K562 (cell line): ENCODE measurements around the gene COASY. TPM values are rescaled to one million over a fixed set of nuclear protein-coding genes. Genes with fewer than 3 reads are reported as not detected.

Experiments
- ATAC-seq: fragments of 200-7000 bp; cut with Tn5 transposase; 3 replicates; pipeline ENCODE4 v1.9.1; 2020; ENCODE audit warnings: moderate library complexity
- BruUV-seq: library from RNA; stranded (reverse); fragments of 400-500 nt; replicated peaks from 2 replicates; lab custom pipeline; 2021; lab: Mats Ljungman, UMichigan
- CTCF ChIA-PET: fragments of 300-600 bp; formaldehyde crosslinking; extraction: SDS; loops from one replicate; lab custom pipeline; 2021; ENCODE audit warnings: low intra/inter-chr PET ratio; lab: Yijun Ruan, JAX
- POLR2A ChIA-PET: fragments of 300-600, 350-650 bp; sonication (Branson Sonifier 250); formaldehyde crosslinking; extraction: SDS; loops from one replicate; lab custom pipeline; 2021; ENCODE audit warnings: antibody characterized with exemption, inconsistent platforms; lab: Yijun Ruan, JAX
- DNase-seq, 4 experiments: peaks; one replicate each; pipeline versions ENCODE4 v3.0.0 to v3.0.0-alpha.2; 2011 to 2018; ENCODE audit warnings: low spot score in 3 of 4, mixed read lengths in 3 of 4; ENCODE audit errors: extremely low read depth in 1 of 4
- FAIRE-seq: peaks from 2 replicates; lab custom pipeline; 2011; peaks lifted over from hg19 to GRCh38; lab: Jason Lieb, UNC
- H2AFZ ChIP-seq: 2 replicates; pipeline ENCODE4 v1.6.0; 2011; ENCODE audit warnings: low read depth, low read length, control low read depth, inconsistent platforms
- H3K27ac ChIP-seq: fragments of 200-600 bp; 3 replicates; pipeline ENCODE4 v1.8.0; 2011; ENCODE audit warnings: low read depth, mild to moderate bottlenecking, control low read depth, inconsistent platforms, low read length, moderate library complexity, mixed read lengths; ENCODE audit errors: extremely low read depth
- H3K27me3 ChIP-seq, 2 experiments: fragments of 300-600 bp in 1 of 2; 2 replicates in 1 of 2; 3 replicates in 1 of 2; pipeline versions ENCODE4 v1.6.0 to v1.8.0; 2011; ENCODE audit warnings: inconsistent platforms in 2 of 2, low read length in 2 of 2, mild to moderate bottlenecking in 1 of 2, mixed read lengths in 1 of 2, moderate library complexity in 1 of 2; ENCODE audit not compliant: control insufficient read depth in 2 of 2, insufficient read depth in 2 of 2
- H3K36me3 ChIP-seq: fragments of 300-600 bp; 3 replicates; pipeline ENCODE4 v1.8.0; 2011; ENCODE audit warnings: mild to moderate bottlenecking, low read length, inconsistent platforms; ENCODE audit not compliant: control insufficient read depth, insufficient read depth
- H3K4me1 ChIP-seq, 2 experiments: fragments of 200-600 bp in 1 of 2; replicated peaks in 1 of 2; 2 replicates in 1 of 2; 3 replicates in 1 of 2; pipeline versions ENCODE4 v1.5.1 to v1.8.0; 2011; ENCODE audit warnings: inconsistent platforms in 2 of 2, low read length in 2 of 2, mild to moderate bottlenecking in 1 of 2, mixed read lengths in 1 of 2, moderate library complexity in 1 of 2; ENCODE audit not compliant: control insufficient read depth in 2 of 2, insufficient read depth in 2 of 2
- H3K4me2 ChIP-seq: 2 replicates; pipeline ENCODE4 v1.6.1; 2011; ENCODE audit warnings: low read length, control low read depth, inconsistent platforms, mixed read lengths; ENCODE audit not compliant: insufficient read depth
- H3K4me3 ChIP-seq: fragments of 200-600 bp; sonication (generic), shearing (Covaris generic); 2 replicates; pipeline ENCODE4 v1.5.1; 2016; ENCODE audit warnings: control low read depth, inconsistent platforms
- H3K79me2 ChIP-seq: fragments of 200-600 bp; 3 replicates; pipeline ENCODE4 v1.8.0; 2011; ENCODE audit warnings: low read length, inconsistent platforms; ENCODE audit not compliant: control insufficient read depth, insufficient read depth
- H3K9ac ChIP-seq, 2 experiments: 2 replicates each; pipeline versions ENCODE4 v1.6.0 to v1.6.1; 2011; ENCODE audit warnings: low read depth in 2 of 2, low read length in 2 of 2, control low read depth in 1 of 2, inconsistent platforms in 1 of 2, mild to moderate bottlenecking in 1 of 2, mixed read lengths in 1 of 2; ENCODE audit not compliant: insufficient read depth in 1 of 2
- H3K9me1 ChIP-seq: one replicate; pipeline ENCODE4 v1.6.0; 2011; ENCODE audit warnings: inconsistent platforms, mild to moderate bottlenecking, low read length, moderate library complexity; ENCODE audit not compliant: control insufficient read depth, insufficient read depth
- H3K9me3 ChIP-seq: replicated peaks from 2 replicates; pipeline ENCODE4 v1.5.1; 2011; ENCODE audit warnings: low read depth, low read length, inconsistent platforms; ENCODE audit not compliant: control insufficient read depth, insufficient read depth
- H4K20me1 ChIP-seq: replicated peaks from 2 replicates; pipeline ENCODE4 v1.6.1; 2011; ENCODE audit warnings: low read length, inconsistent platforms, mixed read lengths; ENCODE audit not compliant: control insufficient read depth, insufficient read depth
- ETV1 ChIP-seq: fragments of 450-650 bp; conservative IDR thresholded peaks from 2 replicates; pipeline ENCODE4 v1.6.1; 2016; ENCODE audit warnings: missing genetic modification characterization, control low read depth, low read depth, missing compliant biosample characterization
- MCM7 ChIP-seq, 2 experiments: fragments of 450-650 bp; IDR thresholded peaks; 2 replicates each; pipeline ENCODE4 v1.6.1; 2016 to 2018
- MXD1 ChIP-seq: fragments of 250-450 bp; sonication (Bioruptor Pico); IDR thresholded peaks from 2 replicates; pipeline ENCODE4 v1.8.0; 2021; ENCODE audit warnings: borderline replicate concordance, mild to moderate bottlenecking, moderate library complexity; ENCODE audit not compliant: poor library complexity, severe bottlenecking
- NCOR1 ChIP-seq: fragments of 450-650 bp; IDR thresholded peaks from 2 replicates; pipeline ENCODE4 v1.6.1; 2016; ENCODE audit warnings: mild to moderate bottlenecking, moderate library complexity
- PURB ChIP-seq: sonication (generic); formaldehyde crosslinking; IDR thresholded peaks from 2 replicates; pipeline ENCODE4 v1.9.0; 2021; ENCODE audit warnings: low read depth, mild to moderate bottlenecking, missing genetic modification reagents
- RERE ChIP-seq: sonication (generic); formaldehyde crosslinking; IDR thresholded peaks from 2 replicates; pipeline ENCODE4 v1.8.0; 2023; ENCODE audit warnings: missing genetic modification reagents, mild to moderate bottlenecking, borderline replicate concordance
- SLC30A9 ChIP-seq: fragments of 250-450 bp; sonication (Bioruptor Pico); IDR thresholded peaks from 2 replicates; pipeline ENCODE4 v1.8.0; 2022; ENCODE audit warnings: mild to moderate bottlenecking, moderate library complexity
- TAF1 ChIP-seq: IDR thresholded peaks from 2 replicates; pipeline ENCODE4 v1.6.1; 2011; ENCODE audit warnings: mild to moderate bottlenecking, low read length, moderate library complexity; ENCODE audit not compliant: insufficient read depth, control insufficient read depth, severe bottlenecking; ENCODE audit errors: extremely low read depth
- YY1 ChIP-seq, 3 experiments: IDR thresholded peaks; 2 replicates each; pipeline ENCODE4 v1.6.1; 2011; ENCODE audit warnings: low read length in 2 of 3, mild to moderate bottlenecking in 2 of 3, moderate library complexity in 2 of 3, borderline replicate concordance in 1 of 3, control low read depth in 1 of 3, low read depth in 1 of 3; ENCODE audit not compliant: insufficient read depth in 3 of 3, insufficient replicate concordance in 2 of 3, control insufficient read depth in 1 of 3, insufficient read length in 1 of 3; ENCODE audit errors: extremely low read depth in 1 of 3
- ZEB2 ChIP-seq: fragments of 450-650 bp; IDR thresholded peaks from 2 replicates; pipeline ENCODE4 v1.6.1; 2016
- ZKSCAN8 ChIP-seq: fragments of 200-800 bp; sonication (Bioruptor generic); IDR thresholded peaks from 2 replicates; pipeline ENCODE4 v1.6.1; 2016; ENCODE audit warnings: missing genetic modification characterization, missing compliant biosample characterization
- ZNF354B ChIP-seq: fragments of 250-450 bp; sonication (Bioruptor Pico); IDR thresholded peaks from 2 replicates; pipeline ENCODE4 v1.4.0; 2020
- ZNF76 ChIP-seq: fragments of 250-450 bp; sonication (Bioruptor Pico); IDR thresholded peaks from 2 replicates; pipeline ENCODE4 v1.4.0; 2020; ENCODE audit warnings: mild to moderate bottlenecking, moderate library complexity, borderline replicate concordance
- ZNF778 ChIP-seq: fragments of 450-650 bp; formaldehyde crosslinking; IDR thresholded peaks from 2 replicates; pipeline ENCODE4 v1.4.0; 2020; ENCODE audit warnings: mild to moderate bottlenecking, moderate library complexity
- ZSCAN29 ChIP-seq: fragments of 450-650 bp; IDR thresholded peaks from 2 replicates; pipeline ENCODE4 v1.6.1; 2017
- WGBS: fragments of 100-300 bp; shearing (Covaris generic); methylation state at CpG from one replicate; pipeline ENCODE4 v1.1.6; 2016; ENCODE audit warnings: low coverage, mixed read lengths; ENCODE audit not compliant: insufficient coverage; ENCODE audit errors: missing lambda C conversion rate; 5-methylcytosine and 5-hydroxymethylcytosine counted together
- in situ Hi-C: fragments of 300-500 bp; cut with MboI; formaldehyde crosslinking; loops from 4 replicates; pipeline ENCODE4 v1.15.0; 2018; ENCODE audit warnings: inconsistent platforms, mixed read lengths
- intact Hi-C: fragments of 100-400 bp; cut with micrococcal nuclease; formaldehyde crosslinking; loops from 2 replicates; pipeline ENCODE4 v1.14.2; 2022
- polyA plus RNA-seq, 8 experiments: library from polyadenylated mRNA; depleted of rRNA in 4 of 8; stranded (reverse) in 5 of 8; unstranded in 3 of 8; fragments of >200 nt; fragmentation: Nextera tagmentation in 2 of 8; fragmentation: Illumina TruSeq in 1 of 8; extraction: Ambion mirVana in 2 of 8; extraction: Trizol in 1 of 8; gene quantifications; 2 replicates each; pipeline versions ENCODE4 v1.2.1 to v1.2.3, GENCODE V29; 2011 to 2014; ENCODE audit warnings: inconsistent platforms in 1 of 8, missing spikeins in 1 of 8
- total RNA-seq, 7 experiments: library from RNA; depleted of rRNA in 6 of 7; stranded (reverse); fragments of >200 nt in 6 of 7; fragmentation: Illumina TruSeq in 2 of 7; extraction: Trizol in 2 of 7; gene quantifications; 2 replicates each; pipeline versions ENCODE4 v1.2.1 to v1.2.3, GENCODE V29; 2011 to 2021; ENCODE audit warnings: low replicate concordance in 1 of 7

The COASY gene
- total and polyA plus RNA-seq, 9 of the 15 experiments (the other 6 are each of a cell fraction or from before 2014, with no cell fraction given), result 25.4 to 175 (median 62.3) TPM

- Histone ChIP-seq H3K27me3 (no peaks in the 10 kb centered on the region), H3K27ac (no peak overlapping the region), H3K9ac (no peak overlapping the region), H3K4me1 (no peaks in the 10 kb centered on the region; a peak in 1 of 5 replicates), H3K36me3 (peaks cover 59% of the 10 kb centered on the region; the same call in 2 of the 3 replicates), H3K9me1 (no peaks in the 10 kb centered on the region), H4K20me1 (no peaks in the 10 kb centered on the region), H3K4me2 (no peak overlapping the region), H3K79me2 (peaks cover 5% of the 10 kb centered on the region; the same call in 2 of the 3 replicates), H2AFZ (no peak overlapping the region), H3K9me3 (no peaks in the 10 kb centered on the region), H3K4me3 (no peak overlapping the region)
- in situ Hi-C loops (no loop called here), intact Hi-C loops (no loop called here)
- CTCF ChIA-PET, result no interaction called here
- 95% methylated on average over 8 of the region's 9 CpGs for WGBS
- no peak for TF ChIP-seq ZKSCAN8 (CRISPR knock-in tag)
- no peak for TF ChIP-seq NCOR1
- TF ChIP-seq ZNF778, result no peak
- no peak for TF ChIP-seq MXD1 (CRISPR knock-in tag)
- no peak for TF ChIP-seq TAF1
- no peak for TF ChIP-seq ZEB2
- TF ChIP-seq ETV1 (tag), result no peak
- no peak for TF ChIP-seq MCM7 (IDR thresholded peaks at IDR 0.05)
- TF ChIP-seq ZNF354B (CRISPR knock-in tag), result no peak
- TF ChIP-seq YY1 (IDR thresholded peaks at IDR 0.05; ENCODE audit: borderline replicate concordance in 1 of 3, control insufficient read depth in 1 of 3, extremely low read depth in 1 of 3, insufficient read depth in 3 of 3, insufficient read length in 1 of 3, insufficient replicate concordance in 2 of 3, low read depth in 1 of 3, low read length in 2 of 3), result no peak
- TF ChIP-seq PURB (CRISPR knock-in tag), result no peak
- TF ChIP-seq SLC30A9 (CRISPR knock-in tag), result no peak
- TF ChIP-seq ZSCAN29, result no peak
- TF ChIP-seq ZNF76, result no peak
- no peak for TF ChIP-seq RERE (CRISPR knock-in tag)
- no peak for ATAC-seq
- FAIRE-seq, result no peak
- BruUV-seq, result no TSS peak
- POLR2A ChIA-PET, result interaction anchor here (0.7 to 1.5 kb wide), 2 partner anchors 10 to 22 kb away, joined by 3 read pairs; no protein-coding TSS in a partner anchor
- no peak for DNase-seq
These were observed 29.5 kb downstream of the COASY start for GRCh38 chr17:42591411-42591810.
